ENCODE measurements around the gene CEBPZOS.
"Not testable (repeated sequence)": the region's sequence is repeated elsewhere in the genome, so short reads cannot be mapped to it uniquely, and the experiment has no call there.

Gene CEBPZOS

GRCh38 chr2:37191747-37192146 lies 4.5 kb upstream of the CEBPZOS start:
- DNase-seq: no peak

GRCh38 chr2:37192551-37192950 lies 3.7 kb upstream of the CEBPZOS start:
- DNase-seq: no peak

GRCh38 chr2:37195862-37196319 lies 405 bp upstream of the CEBPZOS start:
- not testable (repeated sequence) for DNase-seq

GRCh38 chr2:37198681-37199065 lies 2.4 kb downstream of the CEBPZOS start:
- no peak for DNase-seq

GRCh38 chr2:37201208-37201607 lies 4.9 kb downstream of the CEBPZOS start:
- no peak for DNase-seq

- no peak for DNase-seq
Observed at GRCh38 chr2:37201766-37202165, 5.5 kb downstream of the CEBPZOS start.

- DNase-seq: no peak
Observed at GRCh38 chr2:37203708-37204107, 7.4 kb downstream of the CEBPZOS start.

- DNase-seq: not testable (repeated sequence)
Observed at GRCh38 chr2:37205071-37205661, 8.9 kb downstream of the CEBPZOS start.

GRCh38 chr2:37205689-37206341 lies 9.5 kb downstream of the CEBPZOS start:
- no peak for DNase-seq

- DNase-seq: not testable (repeated sequence)
Observed at GRCh38 chr2:37206760-37207159, 10.5 kb downstream of the CEBPZOS start.

- DNase-seq: no peak
Observed at GRCh38 chr2:37211212-37211611, 14.9 kb downstream of the CEBPZOS start.

- DNase-seq: no peak
Observed at GRCh38 chr2:37211939-37212338, 15.6 kb downstream of the CEBPZOS start.

- DNase-seq: no peak
Observed at GRCh38 chr2:37215250-37215649, 19.0 kb downstream of the CEBPZOS start.

- DNase-seq: no peak
Observed at GRCh38 chr2:37219046-37219445, 22.8 kb downstream of the CEBPZOS start.

- no peak for DNase-seq
Observed at GRCh38 chr2:37223131-37223530, 26.8 kb downstream of the CEBPZOS start.

- no peak for DNase-seq
Observed at GRCh38 chr2:37224063-37224462, 27.8 kb downstream of the CEBPZOS start.

GRCh38 chr2:37225129-37225528 lies 28.8 kb downstream of the CEBPZOS start:
- not testable (repeated sequence) for DNase-seq

GRCh38 chr2:37226863-37227262 lies 30.6 kb downstream of the CEBPZOS start:
- no peak for DNase-seq

GRCh38 chr2:37228788-37229187 lies 32.5 kb downstream of the CEBPZOS start:
- no peak for DNase-seq

- DNase-seq: peak; percentile 13
Observed at GRCh38 chr2:37230581-37230980, 34.3 kb downstream of the CEBPZOS start.

GRCh38 chr2:37231241-37232130 lies 35.2 kb downstream of the CEBPZOS start, which contains the start of the genes CEBPZ and NDUFAF7:
CEBPZ (minus strand) TSS chr2:37231596; CDS start chr2:37231567, 29 bp downstream.
NDUFAF7 (plus strand) TSS chr2:37231658; CDS start chr2:37231706, 48 bp downstream.
- DNase-seq: peak; percentile 91

- DNase-seq: peak; percentile 40
Observed at GRCh38 chr2:37232131-37232933, 36.0 kb downstream of the CEBPZOS start.

GRCh38 chr2:37243435-37243834 lies 47.1 kb downstream of the CEBPZOS start:
- no peak for DNase-seq
